Peyer's patch (tissue), 4 donors: ENCODE measurements around the gene AFTPH. TPM values are rescaled to one million over a fixed set of nuclear protein-coding genes. Genes with fewer than 3 reads are reported as not detected.

Experiments used
- DNase-seq, 3 donors: peaks; one replicate each; pipeline ENCODE4 v3.0.0-alpha.2; 2017 to 2019
- H3K27ac ChIP-seq, 4 donors: fragments of 200-600 bp; sonication (generic); one replicate each; pipeline ENCODE4 v1.5.1; 2016 to 2019
- H3K27me3 ChIP-seq, 2 donors: fragments of 200-600 bp; sonication (generic); one replicate each; pipeline ENCODE4 v1.5.1; 2019
- H3K36me3 ChIP-seq, 3 donors: fragments of 200-600 bp; sonication (generic); one replicate each; pipeline ENCODE4 v1.5.1; 2016 to 2019
- H3K4me1 ChIP-seq, 4 donors: fragments of 200-600 bp; sonication (generic); one replicate each; pipeline ENCODE4 v1.5.1; 2016 to 2019
- H3K4me3 ChIP-seq, 4 donors: fragments of 200-600 bp; sonication (generic); 1 replicate in 3 of 4; 2 replicates in 1 of 4; pipeline ENCODE4 v1.5.1; 2016 to 2019; ENCODE audit warnings: mild to moderate bottlenecking in 1 of 4
- H3K9me3 ChIP-seq, 4 donors: fragments of 200-600 bp; sonication (generic); one replicate each; pipeline ENCODE4 v1.5.1; 2016 to 2019; ENCODE audit warnings: mild to moderate bottlenecking in 1 of 4
- CTCF ChIP-seq, 6 experiments: fragments of 450-650 bp in 4 of 6; fragments of 200-600 bp in 2 of 6; sonication (generic) in 1 of 6; IDR thresholded peaks; one replicate each; pipeline ENCODE4 v1.5.1; 2017 to 2019; ENCODE audit warnings: antibody characterized with exemption in 6 of 6, mild to moderate bottlenecking in 3 of 6, moderate library complexity in 1 of 6
- POLR2A ChIP-seq, 2 donors: fragments of 450-650 bp; IDR thresholded peaks; one replicate each; pipeline ENCODE4 v1.5.1; 2017; ENCODE audit warnings: antibody characterized with exemption in 2 of 2, mild to moderate bottlenecking in 2 of 2, moderate library complexity in 2 of 2
- total RNA-seq, 4 donors: library from RNA; depleted of rRNA; stranded (reverse); fragments of >200 nt; gene quantifications; one replicate each; pipeline ENCODE4 v1.1.0, GENCODE V29; 2016

Gene AFTPH
- total RNA-seq, 4 donors from 2014 or later = 41.7 to 79.0 (median 69.3) TPM

- TF ChIP-seq POLR2A (IDR thresholded peaks at IDR 0.05) (no peak), CTCF (IDR thresholded peaks at IDR 0.05) (no peak)
- no peaks in the 10 kb centered on the region for H3K36me3 ChIP-seq
- no peaks in the 10 kb centered on the region for H3K9me3 ChIP-seq
- DNase-seq = no peak
- H3K27me3 ChIP-seq = no peaks in the 10 kb centered on the region
- H3K4me3 ChIP-seq = no peak overlapping the region
- no peaks in the 10 kb centered on the region for H3K4me1 ChIP-seq
- no peak overlapping the region for H3K27ac ChIP-seq
Measured at GRCh38 chr2:64514008-64514407, 10.1 kb upstream of the AFTPH start.

GRCh38 chr2:64515086-64515485 is 9.0 kb upstream of the AFTPH start:
- no peak overlapping the region for H3K27ac ChIP-seq
- DNase-seq = no peak
- H3K36me3 ChIP-seq = no peaks in the 10 kb centered on the region
- no peak overlapping the region for H3K4me3 ChIP-seq
- TF ChIP-seq CTCF (IDR thresholded peaks at IDR 0.05) = no peak
- no peak for TF ChIP-seq POLR2A (IDR thresholded peaks at IDR 0.05)
- no peaks in the 10 kb centered on the region for H3K4me1 ChIP-seq
- no peaks in the 10 kb centered on the region for H3K27me3 ChIP-seq
- H3K9me3 ChIP-seq = no peaks in the 10 kb centered on the region

GRCh38 chr2:64516651-64517510 is 7.2 kb upstream of the AFTPH start:
- H3K27me3 ChIP-seq = no peaks in the 10 kb centered on the region

GRCh38 chr2:64517511-64517884 is 6.6 kb upstream of the AFTPH start:
- Histone ChIP-seq H3K27ac (no peak overlapping the region), H3K27me3 (no peaks in the 10 kb centered on the region)
- TF ChIP-seq POLR2A (IDR thresholded peaks at IDR 0.05) = no peak
- no peak for TF ChIP-seq CTCF (IDR thresholded peaks at IDR 0.05)

More at GRCh38 chr2:64516651-64517510, 7.2 kb upstream of the AFTPH start:
- Histone ChIP-seq H3K9me3 (no peaks in the 10 kb centered on the region), H3K27ac (no peak overlapping the region), H3K4me1 (no peaks in the 10 kb centered on the region), H3K36me3 (no peaks in the 10 kb centered on the region), H3K4me3 (no peak overlapping the region)
- no peak for DNase-seq
- TF ChIP-seq POLR2A (IDR thresholded peaks at IDR 0.05) (no peak), CTCF (IDR thresholded peaks at IDR 0.05) (no peak)

GRCh38 chr2:64522843-64523428 is 1.2 kb upstream of the AFTPH start:
- peak overlapping the region; percentile 65 to 97 (median 92) for H3K4me3 ChIP-seq
- peak overlapping the region; percentile 90 to 98 (median 97) for H3K27ac ChIP-seq
- TF ChIP-seq POLR2A (IDR thresholded peaks at IDR 0.05) (no peak), CTCF (IDR thresholded peaks at IDR 0.05) (peak; percentile 79 to 97 (median 88))
- H3K36me3 ChIP-seq = no peaks in the 10 kb centered on the region
- peaks cover 0 to 8% (median 3%) of the 10 kb centered on the region in 4 donors for H3K4me1 ChIP-seq
- H3K9me3 ChIP-seq = no peaks in the 10 kb centered on the region
- no peaks in the 10 kb centered on the region for H3K27me3 ChIP-seq
- DNase-seq = peak in 2 of 3 donors; percentile 81 to 88

More at GRCh38 chr2:64517511-64517884, 6.6 kb upstream of the AFTPH start:
- DNase-seq = no peak
- Histone ChIP-seq H3K9me3 (no peaks in the 10 kb centered on the region), H3K4me1 (no peaks in the 10 kb centered on the region), H3K4me3 (no peak overlapping the region), H3K36me3 (no peaks in the 10 kb centered on the region)
